ENCODE results near the gene RAB37.

GRCh38 chr17:74712756-74713155 is 24.3 kb upstream of the RAB37 start, which contains the start of gene CD300LF:
- TF ChIP-seq POLR2A (IDR thresholded peaks at IDR 0.05; ENCODE audit: low read length) (no peak), GATA1 (IDR thresholded peaks at IDR 0.05; ENCODE audit: low read depth, low read length) (no peak)

Data from erythroblast (primary cell).